A673 (cell line): ENCODE data around the gene CEP83. TPM values are rescaled to one million over a fixed set of nuclear protein-coding genes. Genes with fewer than 3 reads are reported as not detected.

Experiments
- BruUV-seq: library from RNA; stranded (reverse); fragments of 400-500 nt; replicated peaks from 2 replicates; lab custom pipeline; 2021; lab: Mats Ljungman, UMichigan
- CTCF ChIA-PET: fragments of 300-600 bp; sonication (Branson Sonifier 250); formaldehyde crosslinking; loops from one replicate; lab custom pipeline; 2022; ENCODE audit warnings: antibody characterized with exemption; lab: Charles Lee
- POLR2A ChIA-PET: fragments of 300-600 bp; sonication (Branson Sonifier 250); formaldehyde crosslinking; loops from one replicate; lab custom pipeline; 2022; ENCODE audit warnings: antibody characterized with exemption; ENCODE audit not compliant: low non-redundant PET; lab: Charles Lee
- DNase-seq: peaks from one replicate; pipeline ENCODE4 v3.0.0-alpha.2; 2015; ENCODE audit warnings: low spot score
- H3K27ac ChIP-seq: fragments of 200-600 bp; sonication (generic); 2 replicates; pipeline ENCODE4 v1.5.1; 2016; ENCODE audit warnings: mixed run types, low read depth, mild to moderate bottlenecking, mixed read lengths, antibody characterized with exemption, low read length; ENCODE audit not compliant: poor library complexity, severe bottlenecking
- H3K27me3 ChIP-seq: fragments of 200-600 bp; sonication (generic); replicated peaks from 2 replicates; pipeline ENCODE4 v1.6.1; 2017; ENCODE audit warnings: mixed run types, low read depth, mild to moderate bottlenecking, mixed read lengths, antibody characterized with exemption, low read length; ENCODE audit not compliant: insufficient read depth, poor library complexity
- H3K36me3 ChIP-seq: fragments of 200-600 bp; sonication (generic); 2 replicates; pipeline ENCODE4 v1.6.1; 2016; ENCODE audit warnings: mixed run types, mild to moderate bottlenecking, mixed read lengths, antibody characterized with exemption, low read length; ENCODE audit not compliant: insufficient read depth, poor library complexity, severe bottlenecking
- H3K4me1 ChIP-seq: fragments of 200-600 bp; sonication (generic); 2 replicates; pipeline ENCODE4 v1.6.1; 2017; ENCODE audit warnings: mixed run types, mild to moderate bottlenecking, mixed read lengths, antibody characterized with exemption, low read length; ENCODE audit not compliant: insufficient read depth, poor library complexity, severe bottlenecking
- H3K4me3 ChIP-seq: fragments of 200-600 bp; sonication (generic); 2 replicates; pipeline ENCODE4 v1.5.1; 2016; ENCODE audit warnings: low read depth, mixed run types, mild to moderate bottlenecking, mixed read lengths, low read length; ENCODE audit not compliant: poor library complexity, severe bottlenecking
- H3K9me3 ChIP-seq: fragments of 200-600 bp; sonication (generic); 2 replicates; pipeline ENCODE4 v1.6.1; 2016; ENCODE audit warnings: mixed run types, low read depth, mild to moderate bottlenecking, mixed read lengths, antibody characterized with exemption, low read length; ENCODE audit not compliant: poor library complexity, severe bottlenecking
- CTCF ChIP-seq: fragments of 300-800, 200-600 bp; sonication (generic); conservative IDR thresholded peaks from 2 replicates; pipeline ENCODE4 v1.5.1; 2017; ENCODE audit warnings: low read depth, mild to moderate bottlenecking, antibody characterized with exemption, low read length, moderate library complexity, mixed read lengths
- EZH2 ChIP-seq: fragments of 200-600 bp; sonication (generic); IDR thresholded peaks from 2 replicates; pipeline ENCODE4 v1.6.1; 2017; ENCODE audit warnings: borderline replicate concordance, low read depth, mild to moderate bottlenecking, mixed read lengths, antibody characterized with exemption, low read length; ENCODE audit not compliant: poor library complexity, severe bottlenecking
- intact Hi-C: fragments of 100-400 bp; cut with micrococcal nuclease; formaldehyde crosslinking; loops from one replicate; pipeline ENCODE4 v1.10.0; 2022; ENCODE audit not compliant: unreplicated experiment
- total RNA-seq: library from RNA; stranded (reverse); gene quantifications from 2 replicates; pipeline ENCODE4 v1.2.3, GENCODE V29; 2021

CEP83 gene
- total RNA-seq, 1 experiment from 2014 or later, result 29.2 TPM

DNA sequence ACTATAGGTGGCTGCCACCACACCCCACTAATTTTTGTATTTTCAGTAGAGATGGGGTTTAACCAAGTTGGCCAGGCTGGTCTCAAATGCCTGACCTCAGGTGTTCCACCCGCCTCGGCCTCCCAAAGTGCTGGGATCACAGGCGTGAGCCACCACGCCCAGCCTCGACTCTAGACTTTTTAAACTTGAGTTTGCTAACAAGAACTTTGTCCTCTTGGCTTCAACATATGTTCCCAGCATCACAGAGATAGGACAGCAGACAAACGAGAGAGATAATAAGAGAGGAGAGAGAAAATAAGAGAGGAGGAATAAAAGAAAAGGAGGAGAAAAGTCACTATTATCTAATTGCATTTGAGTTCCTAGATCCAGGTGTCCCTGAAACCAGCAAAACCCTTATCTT, 119.1 kb downstream of the CEP83 start:
- ChIA-PET CTCF (no interaction called here), POLR2A (no interaction called here)
- Histone ChIP-seq H3K27me3 (no peaks in the 10 kb centered on the region), H3K9me3 (no peaks in the 10 kb centered on the region), H3K4me3 (no peak overlapping the region), H3K27ac (no peak overlapping the region), H3K36me3 (no peaks in the 10 kb centered on the region), H3K4me1 (no peaks in the 10 kb centered on the region)
- intact Hi-C loops, result no loop called here
- no peak for TF ChIP-seq CTCF
- no peak for TF ChIP-seq EZH2
- DNase-seq, result no peak
- BruUV-seq, result no TSS peak

- no peak overlapping the region for H3K27ac ChIP-seq
- no TSS peak for BruUV-seq
- intact Hi-C loops, result no loop called here
- DNase-seq, result no peak
- CTCF ChIA-PET, result no interaction called here
- H3K4me1 ChIP-seq, result no peaks in the 10 kb centered on the region
- TF ChIP-seq CTCF, result no peak
- no peak for TF ChIP-seq EZH2
- no peak overlapping the region for H3K4me3 ChIP-seq
- no peaks in the 10 kb centered on the region for H3K9me3 ChIP-seq
- H3K27me3 ChIP-seq, result no peaks in the 10 kb centered on the region
- POLR2A ChIA-PET, result no interaction called here
- H3K36me3 ChIP-seq, result no peaks in the 10 kb centered on the region
Observed at GRCh38 chr12:94338006-94338794, 121.5 kb downstream of the CEP83 start.

GRCh38 chr12:94336211-94336925, 123.3 kb downstream of the CEP83 start:
- ChIA-PET POLR2A (no interaction called here), CTCF (no interaction called here)
- intact Hi-C loops, result no loop called here
- no peaks in the 10 kb centered on the region for H3K36me3 ChIP-seq
- no peaks in the 10 kb centered on the region for H3K27me3 ChIP-seq
- TF ChIP-seq EZH2 (no peak), CTCF (no peak)
- no peak overlapping the region for H3K27ac ChIP-seq
- no peaks in the 10 kb centered on the region for H3K9me3 ChIP-seq
- H3K4me3 ChIP-seq, result no peak overlapping the region
- no peak for DNase-seq
- H3K4me1 ChIP-seq, result no peaks in the 10 kb centered on the region
- BruUV-seq, result no TSS peak
